DMS53 treated with DMSO at 0.1 percent for 48 hours (cell line): ENCODE measurements around the gene MAPRE2.

ENCODE experiments used
- DNase-seq: peaks from one replicate; lab custom pipeline; 2025; ENCODE audit not compliant: unreplicated experiment; lab: John Stamatoyannopoulos, UW

MAPRE2 gene

DNA sequence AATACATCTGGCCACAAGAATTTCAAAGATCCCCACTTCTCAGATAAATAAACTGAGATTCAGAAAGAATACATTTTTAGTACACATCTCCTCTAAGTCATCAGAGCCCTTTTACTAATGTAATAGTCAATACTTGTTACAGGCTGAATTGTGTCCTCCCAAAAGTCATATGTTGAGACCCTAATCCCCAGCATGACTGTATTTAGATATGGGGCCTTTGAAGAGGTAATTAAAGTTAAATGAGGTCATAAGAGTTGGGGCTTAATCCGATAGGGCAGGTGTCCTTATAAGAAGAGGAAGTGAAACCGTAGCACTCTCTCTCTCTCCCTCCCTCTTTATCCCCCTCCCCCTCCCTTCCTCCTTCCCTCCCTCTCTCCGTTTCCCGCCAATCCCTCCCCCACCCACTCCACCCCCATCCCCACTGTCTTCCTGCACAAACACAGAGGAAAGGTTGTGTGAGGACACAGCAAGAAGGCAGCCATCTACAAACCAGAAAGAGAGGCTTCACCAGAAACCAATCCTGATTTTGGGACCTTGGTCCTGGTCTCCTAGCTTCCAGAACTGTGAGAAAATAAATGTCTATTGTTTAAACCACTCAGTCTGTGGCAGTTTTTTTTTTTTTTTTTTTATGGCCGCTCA lies 133.0 kb downstream of the MAPRE2 start:
- peak; percentile 80 for DNase-seq

- DNase-seq = no peak
Measured at GRCh38 chr18:35174745-35175144, 133.5 kb downstream of the MAPRE2 start.

- no peak for DNase-seq
Measured at GRCh38 chr18:35176925-35177324, 135.7 kb downstream of the MAPRE2 start.

DNA sequence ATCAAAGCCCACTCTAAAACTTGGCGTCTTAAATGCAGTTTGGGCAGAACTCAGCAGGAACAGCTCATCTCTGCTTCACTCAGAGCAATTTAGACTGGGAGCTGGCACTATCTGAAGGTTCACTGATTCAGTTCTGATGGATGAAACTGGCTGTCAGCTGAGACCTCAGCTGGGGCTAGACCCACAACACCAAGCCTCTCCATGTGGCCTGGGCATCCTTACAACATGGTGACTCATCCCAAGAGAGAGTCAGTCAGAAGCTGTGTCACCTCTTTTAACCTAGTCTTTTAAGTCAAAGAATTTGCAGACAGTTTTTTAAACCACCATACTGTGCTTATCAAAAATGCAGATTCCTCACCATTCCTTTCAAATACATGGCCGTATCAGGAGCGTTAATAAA lies 137.0 kb downstream of the MAPRE2 start:
- no peak for DNase-seq

- DNase-seq = no peak
Measured at GRCh38 chr18:35179906-35180305, 138.7 kb downstream of the MAPRE2 start.

GRCh38 chr18:35180455-35180854 lies 139.2 kb downstream of the MAPRE2 start:
- DNase-seq = no peak

DNA sequence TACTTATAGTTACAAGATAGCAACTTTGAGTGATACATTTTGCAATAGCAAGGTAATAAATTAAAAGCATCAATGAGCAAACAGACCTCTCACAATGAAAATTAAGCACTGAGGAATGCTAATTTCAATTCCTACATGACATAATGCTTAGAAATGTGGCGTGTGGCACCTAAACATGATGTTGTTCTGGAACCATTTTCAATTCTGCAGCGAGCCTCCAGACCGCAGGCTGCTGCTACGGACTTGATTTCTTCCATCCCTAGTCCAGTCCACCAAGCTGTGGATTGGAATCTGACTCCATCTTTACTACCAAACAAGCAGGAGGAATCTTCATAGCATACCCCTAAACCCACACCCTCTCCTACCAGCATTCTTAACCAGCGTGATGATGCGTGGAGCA lies 140.9 kb downstream of the MAPRE2 start:
- DNase-seq = no peak

DNA sequence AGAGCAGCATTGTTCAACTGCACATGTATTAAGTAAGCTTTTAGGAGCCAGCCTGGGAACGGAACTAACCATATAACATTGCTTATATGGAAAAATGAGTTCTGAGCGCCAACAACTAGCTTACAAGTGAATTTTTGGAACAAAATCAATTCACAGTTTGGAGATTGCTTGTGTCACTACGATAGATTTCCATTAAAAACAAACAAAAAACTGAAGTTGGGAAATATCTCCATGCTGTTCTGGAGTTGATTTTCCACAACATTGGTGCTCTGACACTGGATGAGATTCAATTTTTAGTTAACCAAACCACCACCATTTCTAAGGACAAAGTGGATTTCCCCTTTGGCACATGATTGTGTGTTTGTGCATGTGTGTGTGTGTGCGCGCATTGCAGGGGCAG lies 142.7 kb downstream of the MAPRE2 start:
- no peak for DNase-seq

GRCh38 chr18:35185771-35186170 lies 144.6 kb downstream of the MAPRE2 start:
- no peak for DNase-seq

- DNase-seq = no peak
Measured at GRCh38 chr18:35186291-35187034, 145.2 kb downstream of the MAPRE2 start.

- no peak for DNase-seq
Measured at GRCh38 chr18:35189510-35189909, 148.3 kb downstream of the MAPRE2 start.

- no peak for DNase-seq
Measured at GRCh38 chr18:35190948-35191697, 149.9 kb downstream of the MAPRE2 start.

DNA sequence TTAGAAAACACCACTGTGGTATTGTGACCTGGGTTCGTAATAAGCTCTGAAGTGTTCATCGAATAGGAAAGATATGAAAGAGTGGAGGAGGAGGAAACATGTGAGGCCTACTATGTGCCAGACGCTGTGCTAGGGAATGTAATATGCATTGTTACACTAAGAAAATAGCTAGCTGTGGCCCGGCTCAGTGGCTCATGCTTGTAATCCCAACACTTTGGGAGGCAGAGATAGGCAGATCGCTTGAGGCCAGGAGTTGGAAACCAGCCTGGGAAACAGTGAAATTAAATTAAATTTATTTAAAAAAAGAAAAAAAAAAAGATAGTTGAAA lies 150.4 kb downstream of the MAPRE2 start:
- no peak for DNase-seq

- DNase-seq = no peak
Measured at GRCh38 chr18:35192415-35192814, 151.2 kb downstream of the MAPRE2 start.
